ENCODE measurements around the gene LEFTY1. TPM values are rescaled to one million over a fixed set of nuclear protein-coding genes. Genes with fewer than 3 reads are reported as not detected.
"Not testable (repeated sequence)": the region's sequence is repeated elsewhere in the genome, so short reads cannot be mapped to it uniquely, and the experiment has no call there.

Gene LEFTY1
- total RNA-seq, 1 experiment from 2014 or later = not detected

- no TSS peak for BruUV-seq (replicated peaks)
- H3K27me3 ChIP-seq (ENCODE audit: low read length) = no peaks in the 10 kb centered on the region
- H3K79me2 ChIP-seq (ENCODE audit: low read length) = no peaks in the 10 kb centered on the region
- no peaks in the 10 kb centered on the region for H4K20me1 ChIP-seq (ENCODE audit: low read length)
- H3K9ac ChIP-seq (ENCODE audit: low read length) = no peak overlapping the region
- H3K4me2 ChIP-seq (ENCODE audit: low read length) = no peak overlapping the region
- no peak overlapping the region for H3K27ac ChIP-seq (ENCODE audit: low read length)
- H3K36me3 ChIP-seq (ENCODE audit: low read depth, low read length) = no peaks in the 10 kb centered on the region
- TF ChIP-seq EZH2phosphoT487 (IDR thresholded peaks at IDR 0.05; ENCODE audit: borderline replicate concordance, low read length) (no peak), EZH2 (IDR thresholded peaks at IDR 0.05; ENCODE audit: low read length, unreplicated experiment) (no peak), CTCF (conservative IDR thresholded peaks at IDR 0.05; ENCODE audit: low read depth, low read length) (no peak)
- no peak overlapping the region for H2AFZ ChIP-seq (ENCODE audit: low read length)
- ChIA-PET POLR2A (ENCODE audit: unreplicated experiment) (interaction anchor here (0.6 to 0.7 kb wide), 2 partner anchors 53 to 54 kb away, joined by 3 to 5 read pairs; no protein-coding TSS in a partner anchor), CTCF (no interaction called here)
- H3K4me3 ChIP-seq (ENCODE audit: low read length) = no peak overlapping the region
- H3K9me2 ChIP-seq (replicated peaks; ENCODE audit: low read length) = no peaks in the 10 kb centered on the region
- no peaks in the 10 kb centered on the region for H3K9me3 ChIP-seq (ENCODE audit: low read length)
- ATAC-seq = no peak
- intact Hi-C loops (cut with micrococcal nuclease) = no loop called here
- H3F3A ChIP-seq (ENCODE audit: low read length, unreplicated experiment) = no peaks in the 10 kb centered on the region
- H3K4me1 ChIP-seq (ENCODE audit: insufficient read depth, low read length) = peaks cover 9% of the 10 kb centered on the region
- DNase-seq = no peak
Observed at GRCh38 chr1:225936523-225936922, 47.6 kb upstream of the LEFTY1 start.

GRCh38 chr1:225936086-225936485, 47.1 kb upstream of the LEFTY1 start:
- DNase-seq, CTCF ChIA-PET: not testable (repeated sequence)
- POLR2A ChIA-PET (ENCODE audit: unreplicated experiment) = interaction anchor here (0.6 to 0.7 kb wide), 2 partner anchors 53 to 54 kb away, joined by 3 to 5 read pairs; no protein-coding TSS in a partner anchor

GRCh38 chr1:225934711-225935110, 45.8 kb upstream of the LEFTY1 start:
- Histone ChIP-seq H3K27me3 (ENCODE audit: low read length) (no peaks in the 10 kb centered on the region), H3K79me2 (ENCODE audit: low read length) (no peaks in the 10 kb centered on the region), H3K9me2 (replicated peaks; ENCODE audit: low read length) (no peaks in the 10 kb centered on the region), H3K36me3 (ENCODE audit: low read depth, low read length) (no peaks in the 10 kb centered on the region), H3K9me3 (ENCODE audit: low read length) (no peaks in the 10 kb centered on the region), H4K20me1 (ENCODE audit: low read length) (no peaks in the 10 kb centered on the region), H3F3A (ENCODE audit: low read length, unreplicated experiment) (no peaks in the 10 kb centered on the region), H2AFZ (ENCODE audit: low read length) (no peak overlapping the region), H3K27ac (ENCODE audit: low read length) (no peak overlapping the region), H3K4me1 (ENCODE audit: insufficient read depth, low read length) (peaks cover 9% of the 10 kb centered on the region), H3K4me3 (ENCODE audit: low read length) (no peak overlapping the region), H3K4me2 (ENCODE audit: low read length) (no peak overlapping the region), H3K9ac (ENCODE audit: low read length) (no peak overlapping the region)
- ChIA-PET POLR2A (ENCODE audit: unreplicated experiment) (no interaction called here), CTCF (no interaction called here)
- TF ChIP-seq EZH2 (IDR thresholded peaks at IDR 0.05; ENCODE audit: low read length, unreplicated experiment) (no peak), EZH2phosphoT487 (IDR thresholded peaks at IDR 0.05; ENCODE audit: borderline replicate concordance, low read length) (no peak), CTCF (conservative IDR thresholded peaks at IDR 0.05; ENCODE audit: low read depth, low read length) (no peak)
- ATAC-seq = no peak
- intact Hi-C loops (cut with micrococcal nuclease) = no loop called here
- no peak for DNase-seq
- no TSS peak for BruUV-seq (replicated peaks)

More at GRCh38 chr1:225936086-225936485, 47.1 kb upstream of the LEFTY1 start:
- H3K4me1 ChIP-seq (ENCODE audit: insufficient read depth, low read length); H3K4me3 ChIP-seq (ENCODE audit: low read length); H3K36me3 ChIP-seq (ENCODE audit: low read depth, low read length); ATAC-seq; H3K9ac ChIP-seq (ENCODE audit: low read length); H4K20me1 ChIP-seq (ENCODE audit: low read length); H3K4me2 ChIP-seq (ENCODE audit: low read length); H3K9me2 ChIP-seq (replicated peaks; ENCODE audit: low read length); H3K27me3 ChIP-seq (ENCODE audit: low read length); intact Hi-C loops (cut with micrococcal nuclease); H3K79me2 ChIP-seq (ENCODE audit: low read length); BruUV-seq (replicated peaks); H3K9me3 ChIP-seq (ENCODE audit: low read length); H3F3A ChIP-seq (ENCODE audit: low read length, unreplicated experiment); H3K27ac ChIP-seq (ENCODE audit: low read length); H2AFZ ChIP-seq (ENCODE audit: low read length): not testable (repeated sequence)
